Activated CD8-positive, alpha-beta memory T cell treated with anti-CD3 and anti-CD28 coated beads for 4 hours (primary cell): ENCODE data around the gene GPR137.

Source experiments
- DNase-seq, 2 donors: peaks; one replicate each; pipeline ENCODE4 v3.0.0-alpha.2; 2020; ENCODE audit warnings: low read depth in 2 of 2

Gene GPR137

GRCh38 chr11:64249563-64250414 lies 35.9 kb upstream of the GPR137 start:
- DNase-seq, result no peak

- DNase-seq, result no peak
Measured at GRCh38 chr11:64250415-64251015, 35.1 kb upstream of the GPR137 start.

GRCh38 chr11:64251016-64251752 lies 34.5 kb upstream of the GPR137 start, which contains the start of gene PLCB3:
Gene PLCB3 (plus strand): TSS chr11:64251530. CDS start chr11:64251650, 120 bp downstream.
- no peak for DNase-seq

- no peak for DNase-seq
Measured at GRCh38 chr11:64251753-64252002, 34.0 kb upstream of the GPR137 start.

GRCh38 chr11:64252003-64252872 lies 33.4 kb upstream of the GPR137 start:
- DNase-seq, result no peak

- no peak for DNase-seq
Measured at GRCh38 chr11:64253043-64253442, 32.6 kb upstream of the GPR137 start.

- DNase-seq, result no peak
Measured at GRCh38 chr11:64253481-64253880, 32.2 kb upstream of the GPR137 start.

GRCh38 chr11:64254326-64254725 lies 31.3 kb upstream of the GPR137 start:
- DNase-seq, result no peak

DNA sequence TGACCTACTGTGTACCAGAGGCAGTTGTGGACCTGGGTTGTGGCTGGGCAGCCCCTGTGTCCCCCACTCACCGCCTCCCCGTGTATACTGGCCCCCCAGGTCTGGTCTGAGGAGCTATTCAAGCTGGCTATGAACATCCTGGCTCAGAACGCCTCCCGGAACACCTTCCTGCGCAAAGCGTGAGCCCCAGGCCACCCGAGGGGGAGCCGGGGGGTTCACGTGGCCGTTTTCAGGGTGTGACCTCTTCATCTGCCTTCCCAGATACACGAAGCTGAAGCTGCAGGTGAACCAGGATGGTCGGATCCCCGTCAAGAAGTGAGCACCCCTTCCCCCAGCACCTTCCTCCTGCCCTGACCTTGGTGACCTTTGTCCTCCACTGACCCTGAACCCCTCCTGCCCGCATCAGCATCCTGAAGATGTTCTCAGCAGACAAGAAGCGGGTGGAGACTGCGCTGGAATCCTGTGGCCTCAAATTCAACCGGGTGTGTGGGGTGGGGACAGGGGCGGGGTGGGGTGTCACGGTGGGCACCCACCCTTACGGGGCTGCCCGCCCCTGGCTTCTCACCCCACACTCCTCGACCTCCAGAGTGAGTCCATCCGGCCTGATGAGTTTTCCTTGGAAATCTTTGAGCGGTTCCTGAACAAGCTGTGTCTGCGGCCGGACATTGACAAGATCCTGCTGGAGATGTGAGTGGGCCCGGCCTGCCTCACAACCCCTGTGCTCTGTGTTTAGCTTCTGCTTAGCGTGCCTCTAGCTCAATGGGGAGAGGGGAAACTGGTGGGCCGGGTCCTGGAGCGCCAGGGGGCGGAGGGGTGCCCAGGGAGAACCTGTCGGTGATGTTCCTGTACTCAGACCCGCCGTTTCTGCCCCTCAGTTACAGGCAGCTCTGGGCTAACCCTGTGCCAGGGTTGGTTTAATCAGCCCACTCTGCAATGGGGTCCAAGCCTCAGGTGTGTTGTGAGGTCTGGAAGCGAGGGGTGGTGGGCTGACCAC lies 30.2 kb upstream of the GPR137 start:
- no peak for DNase-seq

GRCh38 chr11:64256300-64256699 lies 29.3 kb upstream of the GPR137 start:
- DNase-seq, result no peak

DNA sequence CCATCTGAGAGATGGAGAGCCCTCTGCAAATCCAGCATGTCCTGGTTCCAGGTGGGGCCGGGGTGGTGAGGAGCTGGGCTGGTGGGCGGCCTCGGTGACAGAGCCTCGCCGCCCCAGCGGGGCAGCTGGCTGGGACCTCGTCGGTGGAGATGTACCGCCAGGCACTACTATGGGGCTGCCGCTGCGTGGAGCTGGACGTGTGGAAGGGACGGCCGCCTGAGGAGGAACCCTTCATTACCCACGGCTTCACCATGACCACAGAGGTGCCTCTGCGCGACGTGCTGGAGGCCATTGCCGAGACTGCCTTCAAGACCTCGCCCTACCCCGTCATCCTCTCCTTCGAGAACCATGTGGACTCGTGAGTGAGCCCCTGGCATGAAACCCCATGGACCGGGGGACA lies 27.3 kb upstream of the GPR137 start:
- DNase-seq, result no peak

GRCh38 chr11:64258946-64259532 lies 26.6 kb upstream of the GPR137 start:
- no peak for DNase-seq

DNA sequence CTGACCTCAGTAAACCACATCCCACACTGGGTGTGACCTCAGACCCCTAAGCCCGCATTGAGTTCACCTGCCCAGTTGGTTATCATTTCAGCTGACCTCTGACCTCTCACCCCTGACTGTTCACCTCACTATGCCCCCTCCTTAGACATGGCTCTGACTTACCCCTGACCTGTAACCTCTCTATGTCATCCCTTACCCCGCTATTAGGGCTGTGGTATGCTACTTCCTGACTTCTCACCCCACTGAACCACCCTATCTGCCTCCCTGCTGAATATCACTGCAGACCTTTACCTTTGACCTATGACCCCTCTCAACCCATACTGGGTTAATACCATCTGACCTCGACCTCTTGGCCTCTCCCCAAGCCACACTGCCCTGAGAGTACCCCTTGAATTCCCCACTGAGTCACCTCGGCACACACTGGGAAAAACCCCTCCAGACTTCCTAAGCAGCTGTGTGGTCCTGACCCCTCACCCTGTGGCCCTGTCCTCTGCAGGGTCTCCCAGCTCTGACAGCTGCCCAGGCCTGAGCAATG lies 26.0 kb upstream of the GPR137 start:
- no peak for DNase-seq

GRCh38 chr11:64260147-64260708 lies 25.4 kb upstream of the GPR137 start:
- DNase-seq, result no peak

GRCh38 chr11:64261556-64262080 lies 24.0 kb upstream of the GPR137 start:
- DNase-seq, result no peak

DNA sequence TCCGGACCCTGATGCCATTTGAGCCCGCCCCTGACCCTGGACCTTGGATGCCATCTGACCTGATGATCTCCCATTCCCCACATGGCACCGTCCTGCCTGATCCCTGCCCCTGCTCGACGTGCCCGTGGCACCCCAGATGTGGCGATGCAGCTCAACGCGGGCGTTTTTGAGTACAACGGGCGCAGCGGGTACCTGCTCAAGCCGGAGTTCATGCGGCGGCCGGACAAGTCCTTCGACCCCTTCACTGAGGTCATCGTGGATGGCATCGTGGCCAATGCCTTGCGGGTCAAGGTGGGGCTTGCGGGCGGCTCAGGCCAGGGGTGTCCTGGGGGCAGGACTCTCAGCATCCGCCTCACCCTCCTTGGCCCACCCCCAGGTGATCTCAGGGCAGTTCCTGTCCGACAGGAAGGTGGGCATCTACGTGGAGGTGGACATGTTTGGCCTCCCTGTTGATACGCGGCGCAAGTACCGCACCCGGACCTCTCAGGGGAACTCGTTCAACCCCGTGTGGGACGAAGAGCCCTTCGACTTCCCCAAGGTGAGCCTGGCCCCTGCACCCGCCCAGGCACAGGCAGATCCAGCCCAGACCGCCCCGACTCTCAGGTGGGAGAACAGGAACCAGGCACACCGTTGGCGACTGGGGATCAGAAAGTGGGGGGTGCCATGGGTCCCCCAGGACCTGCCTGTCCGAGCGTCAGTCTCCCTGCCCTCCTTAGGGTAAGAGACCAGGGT lies 23.2 kb upstream of the GPR137 start:
- no peak for DNase-seq

GRCh38 chr11:64263021-64263946 lies 22.4 kb upstream of the GPR137 start:
- DNase-seq, result no peak

- no peak for DNase-seq
Measured at GRCh38 chr11:64263947-64264317, 21.7 kb upstream of the GPR137 start.
